MCF 10A (cell line): ENCODE results near the gene HIBCH. TPM values are rescaled to one million over a fixed set of nuclear protein-coding genes. Genes with fewer than 3 reads are reported as not detected.

Source experiments
- BruUV-seq: library from RNA; stranded (reverse); fragments of 400-500 nt; replicated peaks from 2 replicates; lab custom pipeline; 2021; lab: Mats Ljungman, UMichigan
- CTCF ChIA-PET: fragments of 300-600 bp; sonication (Branson Sonifier 250); formaldehyde crosslinking; extraction: SDS; loops from one replicate; lab custom pipeline; 2021; ENCODE audit warnings: antibody characterized with exemption, inconsistent platforms; lab: Yijun Ruan, JAX
- POLR2A ChIA-PET: fragments of 300-600, 350-650 bp; sonication (Branson Sonifier 250); formaldehyde crosslinking; extraction: SDS; loops from one replicate; lab custom pipeline; 2020; ENCODE audit warnings: antibody characterized with exemption, inconsistent platforms; lab: Yijun Ruan, JAX
- DNase-seq: peaks from one replicate; pipeline ENCODE4 v3.0.0-alpha.2; 2018; ENCODE audit not compliant: unreplicated experiment
- H3K27ac Mint-ChIP-seq: one replicate; pipeline ENCODE4 v1.8.0; 2022; ENCODE audit warnings: mild to moderate bottlenecking, low read depth, mixed read lengths; ENCODE audit not compliant: unreplicated experiment
- H3K27me3 Mint-ChIP-seq: one replicate; pipeline ENCODE4 v1.8.0; 2022; ENCODE audit warnings: mixed read lengths; ENCODE audit not compliant: insufficient read depth, unreplicated experiment
- H3K36me3 Mint-ChIP-seq: one replicate; pipeline ENCODE4 v1.8.0; 2022; ENCODE audit warnings: mild to moderate bottlenecking, moderate library complexity, mixed read lengths; ENCODE audit not compliant: insufficient read depth, unreplicated experiment
- H3K4me1 Mint-ChIP-seq: one replicate; pipeline ENCODE4 v1.8.0; 2022; ENCODE audit warnings: mixed read lengths; ENCODE audit not compliant: insufficient read depth, unreplicated experiment
- H3K4me3 Mint-ChIP-seq: one replicate; pipeline ENCODE4 v1.8.0; 2022; ENCODE audit warnings: mild to moderate bottlenecking, moderate library complexity, mixed read lengths; ENCODE audit not compliant: unreplicated experiment
- H3K9me3 Mint-ChIP-seq: one replicate; pipeline ENCODE4 v1.8.0; 2022; ENCODE audit warnings: mixed read lengths; ENCODE audit not compliant: unreplicated experiment
- intact Hi-C: fragments of 100-400 bp; cut with micrococcal nuclease; formaldehyde crosslinking; loops from 2 replicates; pipeline ENCODE4 v1.14.1; 2022
- total RNA-seq: library from RNA; stranded (reverse); gene quantifications from 2 replicates; pipeline ENCODE4 v1.2.3, GENCODE V29; 2022
- TF ChIP-seq, protein P1 (sequence below): fragments of 200-600 bp; IDR thresholded peaks from one replicate; pipeline ENCODE4 v1.8.0; 2022; ENCODE audit warnings: antibody characterized with exemption, mild to moderate bottlenecking; ENCODE audit not compliant: unreplicated experiment

Gene HIBCH
- total RNA-seq, 1 experiment from 2014 or later = 14.7 TPM

GRCh38 chr2:190320696-190321095 is 1.1 kb upstream of the HIBCH start:
- BruUV-seq = no TSS peak
- Mint-ChIP-seq H3K27me3 (no peaks in the 10 kb centered on the region), H3K4me1 (peaks cover 26% of the 10 kb centered on the region), H3K9me3 (no peaks in the 10 kb centered on the region), H3K27ac (peak overlapping the region; percentile 78), H3K4me3 (no peak overlapping the region), H3K36me3 (no peaks in the 10 kb centered on the region)
- TF ChIP-seq, protein P1, sequence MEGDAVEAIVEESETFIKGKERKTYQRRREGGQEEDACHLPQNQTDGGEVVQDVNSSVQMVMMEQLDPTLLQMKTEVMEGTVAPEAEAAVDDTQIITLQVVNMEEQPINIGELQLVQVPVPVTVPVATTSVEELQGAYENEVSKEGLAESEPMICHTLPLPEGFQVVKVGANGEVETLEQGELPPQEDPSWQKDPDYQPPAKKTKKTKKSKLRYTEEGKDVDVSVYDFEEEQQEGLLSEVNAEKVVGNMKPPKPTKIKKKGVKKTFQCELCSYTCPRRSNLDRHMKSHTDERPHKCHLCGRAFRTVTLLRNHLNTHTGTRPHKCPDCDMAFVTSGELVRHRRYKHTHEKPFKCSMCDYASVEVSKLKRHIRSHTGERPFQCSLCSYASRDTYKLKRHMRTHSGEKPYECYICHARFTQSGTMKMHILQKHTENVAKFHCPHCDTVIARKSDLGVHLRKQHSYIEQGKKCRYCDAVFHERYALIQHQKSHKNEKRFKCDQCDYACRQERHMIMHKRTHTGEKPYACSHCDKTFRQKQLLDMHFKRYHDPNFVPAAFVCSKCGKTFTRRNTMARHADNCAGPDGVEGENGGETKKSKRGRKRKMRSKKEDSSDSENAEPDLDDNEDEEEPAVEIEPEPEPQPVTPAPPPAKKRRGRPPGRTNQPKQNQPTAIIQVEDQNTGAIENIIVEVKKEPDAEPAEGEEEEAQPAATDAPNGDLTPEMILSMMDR = no peak
- intact Hi-C loops = loop anchor here (2.0 kb wide), 1 partner anchor 24 kb away; no protein-coding TSS in a partner anchor
- CTCF ChIA-PET = interaction anchor here (0.6 to 3.2 kb wide), 10 partner anchors 9 to 343 kb away, joined by 3 to 15 read pairs (median 3); no protein-coding TSS in a partner anchor
- POLR2A ChIA-PET = interaction anchor here (0.6 to 5.2 kb wide), 12 partner anchors 10 to 700 kb away, joined by 3 to 44 read pairs (median 4); partner anchors contain the start of gene INPP1
- no peak for DNase-seq

GRCh38 chr2:190318931-190319554 is 583 bp downstream of the HIBCH start:
- peaks cover 38% of the 10 kb centered on the region for H3K4me1 Mint-ChIP-seq
- H3K27me3 Mint-ChIP-seq = no peaks in the 10 kb centered on the region
- TSS peak; percentile 42 for BruUV-seq
- ChIA-PET CTCF (interaction anchor here (0.6 to 3.2 kb wide), 19 partner anchors 8 to 646 kb away, joined by 3 to 15 read pairs (median 4); no protein-coding TSS in a partner anchor), POLR2A (interaction anchor here (0.6 to 5.2 kb wide), 22 partner anchors 8 to 563 kb away, joined by 3 to 44 read pairs (median 4); partner anchors contain the start of gene INPP1)
- H3K4me3 Mint-ChIP-seq = peak overlapping the region; percentile 87
- TF ChIP-seq, protein P1 = no peak
- no peaks in the 10 kb centered on the region for H3K36me3 Mint-ChIP-seq
- DNase-seq = no peak
- intact Hi-C loops = loop anchor here (5.0 kb wide), 1 partner anchor 657 kb away; the partner anchor contains the start of gene ASNSD1
- H3K9me3 Mint-ChIP-seq = no peaks in the 10 kb centered on the region
- peak overlapping the region; percentile 78 for H3K27ac Mint-ChIP-seq

DNA sequence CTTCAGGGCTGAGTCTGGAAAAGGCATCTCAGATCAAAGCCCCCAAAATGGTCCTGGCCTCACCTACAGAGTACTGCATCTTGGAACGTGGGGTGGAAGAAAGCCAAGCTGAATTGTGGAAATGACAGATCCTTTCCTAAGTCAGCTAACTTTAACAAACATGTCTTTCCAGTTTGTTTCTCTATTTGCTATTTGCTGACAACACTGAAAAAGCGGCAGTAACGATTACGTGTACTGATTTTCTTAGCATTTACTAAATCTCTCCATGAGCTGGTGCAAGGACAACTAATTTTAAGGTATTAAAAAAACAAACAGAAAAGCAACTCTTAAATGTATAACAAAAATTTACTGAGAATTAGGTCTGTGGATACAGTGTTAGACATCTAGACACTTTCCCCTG is 1.1 kb downstream of the HIBCH start:
- no TSS peak for BruUV-seq
- TF ChIP-seq, protein P1 = no peak
- CTCF ChIA-PET = interaction anchor here (0.6 to 3.2 kb wide), 12 partner anchors 9 to 645 kb away, joined by 3 to 15 read pairs (median 4); no protein-coding TSS in a partner anchor

GRCh38 chr2:190315273-190315672 is 4.4 kb downstream of the HIBCH start:
- CTCF ChIA-PET = interaction anchor here (0.6 to 1.5 kb wide), 6 partner anchors 9 to 301 kb away, joined by 3 to 4 read pairs (median 3); no protein-coding TSS in a partner anchor
- POLR2A ChIA-PET = no interaction called here
- Mint-ChIP-seq H3K9me3 (no peaks in the 10 kb centered on the region), H3K27ac (peak overlapping the region; percentile 8), H3K27me3 (no peaks in the 10 kb centered on the region), H3K36me3 (no peaks in the 10 kb centered on the region), H3K4me3 (no peak overlapping the region), H3K4me1 (peaks cover 35% of the 10 kb centered on the region)
- DNase-seq = no peak
- intact Hi-C loops = loop anchor here (5.0 kb wide), 1 partner anchor 653 kb away; the partner anchor contains the start of gene ASNSD1
- no TSS peak for BruUV-seq
- TF ChIP-seq, protein P1 = no peak

More for the DNA sequence above, 1.1 kb downstream of the HIBCH start:
- H3K36me3 Mint-ChIP-seq = no peaks in the 10 kb centered on the region
- no peaks in the 10 kb centered on the region for H3K9me3 Mint-ChIP-seq
- peak overlapping the region; percentile 78 for H3K27ac Mint-ChIP-seq
- H3K27me3 Mint-ChIP-seq = no peaks in the 10 kb centered on the region
- intact Hi-C loops = loop anchor here (5.0 kb wide), 1 partner anchor 656 kb away; the partner anchor contains the start of gene ASNSD1
- peaks cover 38% of the 10 kb centered on the region for H3K4me1 Mint-ChIP-seq
- no peak for DNase-seq
- POLR2A ChIA-PET = interaction anchor here (0.6 to 5.2 kb wide), 14 partner anchors 11 to 564 kb away, joined by 3 to 44 read pairs (median 3); partner anchors contain the start of gene INPP1
- peak overlapping the region; percentile 87 for H3K4me3 Mint-ChIP-seq
